MCF 10A (cell line): ENCODE data around the gene OR2AK2. TPM values are rescaled to one million over a fixed set of nuclear protein-coding genes. Genes with fewer than 3 reads are reported as not detected.
"Not testable (repeated sequence)": the region's sequence is repeated elsewhere in the genome, so short reads cannot be mapped to it uniquely, and the experiment has no call there.

Experiments used
- BruUV-seq: library from RNA; stranded (reverse); fragments of 400-500 nt; replicated peaks from 2 replicates; lab custom pipeline; 2021; lab: Mats Ljungman, UMichigan
- CTCF ChIA-PET: fragments of 300-600 bp; sonication (Branson Sonifier 250); formaldehyde crosslinking; extraction: SDS; loops from one replicate; lab custom pipeline; 2021; ENCODE audit warnings: antibody characterized with exemption, inconsistent platforms; lab: Yijun Ruan, JAX
- POLR2A ChIA-PET: fragments of 300-600, 350-650 bp; sonication (Branson Sonifier 250); formaldehyde crosslinking; extraction: SDS; loops from one replicate; lab custom pipeline; 2020; ENCODE audit warnings: antibody characterized with exemption, inconsistent platforms; lab: Yijun Ruan, JAX
- DNase-seq: peaks from one replicate; pipeline ENCODE4 v3.0.0-alpha.2; 2018; ENCODE audit not compliant: unreplicated experiment
- H3K27ac Mint-ChIP-seq: one replicate; pipeline ENCODE4 v1.8.0; 2022; ENCODE audit warnings: mild to moderate bottlenecking, low read depth, mixed read lengths; ENCODE audit not compliant: unreplicated experiment
- H3K27me3 Mint-ChIP-seq: one replicate; pipeline ENCODE4 v1.8.0; 2022; ENCODE audit warnings: mixed read lengths; ENCODE audit not compliant: insufficient read depth, unreplicated experiment
- H3K36me3 Mint-ChIP-seq: one replicate; pipeline ENCODE4 v1.8.0; 2022; ENCODE audit warnings: mild to moderate bottlenecking, moderate library complexity, mixed read lengths; ENCODE audit not compliant: insufficient read depth, unreplicated experiment
- H3K4me1 Mint-ChIP-seq: one replicate; pipeline ENCODE4 v1.8.0; 2022; ENCODE audit warnings: mixed read lengths; ENCODE audit not compliant: insufficient read depth, unreplicated experiment
- H3K4me3 Mint-ChIP-seq: one replicate; pipeline ENCODE4 v1.8.0; 2022; ENCODE audit warnings: mild to moderate bottlenecking, moderate library complexity, mixed read lengths; ENCODE audit not compliant: unreplicated experiment
- H3K9me3 Mint-ChIP-seq: one replicate; pipeline ENCODE4 v1.8.0; 2022; ENCODE audit warnings: mixed read lengths; ENCODE audit not compliant: unreplicated experiment
- intact Hi-C: fragments of 100-400 bp; cut with micrococcal nuclease; formaldehyde crosslinking; loops from 2 replicates; pipeline ENCODE4 v1.14.1; 2022
- total RNA-seq: library from RNA; stranded (reverse); gene quantifications from 2 replicates; pipeline ENCODE4 v1.2.3, GENCODE V29; 2022
- TF ChIP-seq, protein P1 (sequence below): fragments of 200-600 bp; IDR thresholded peaks from one replicate; pipeline ENCODE4 v1.8.0; 2022; ENCODE audit warnings: antibody characterized with exemption, mild to moderate bottlenecking; ENCODE audit not compliant: unreplicated experiment

Gene OR2AK2
- total RNA-seq, 1 experiment from 2014 or later, result not detected

- no peak for DNase-seq
- BruUV-seq, result no TSS peak
- TF ChIP-seq, protein P1, sequence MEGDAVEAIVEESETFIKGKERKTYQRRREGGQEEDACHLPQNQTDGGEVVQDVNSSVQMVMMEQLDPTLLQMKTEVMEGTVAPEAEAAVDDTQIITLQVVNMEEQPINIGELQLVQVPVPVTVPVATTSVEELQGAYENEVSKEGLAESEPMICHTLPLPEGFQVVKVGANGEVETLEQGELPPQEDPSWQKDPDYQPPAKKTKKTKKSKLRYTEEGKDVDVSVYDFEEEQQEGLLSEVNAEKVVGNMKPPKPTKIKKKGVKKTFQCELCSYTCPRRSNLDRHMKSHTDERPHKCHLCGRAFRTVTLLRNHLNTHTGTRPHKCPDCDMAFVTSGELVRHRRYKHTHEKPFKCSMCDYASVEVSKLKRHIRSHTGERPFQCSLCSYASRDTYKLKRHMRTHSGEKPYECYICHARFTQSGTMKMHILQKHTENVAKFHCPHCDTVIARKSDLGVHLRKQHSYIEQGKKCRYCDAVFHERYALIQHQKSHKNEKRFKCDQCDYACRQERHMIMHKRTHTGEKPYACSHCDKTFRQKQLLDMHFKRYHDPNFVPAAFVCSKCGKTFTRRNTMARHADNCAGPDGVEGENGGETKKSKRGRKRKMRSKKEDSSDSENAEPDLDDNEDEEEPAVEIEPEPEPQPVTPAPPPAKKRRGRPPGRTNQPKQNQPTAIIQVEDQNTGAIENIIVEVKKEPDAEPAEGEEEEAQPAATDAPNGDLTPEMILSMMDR, result no peak
- no peaks in the 10 kb centered on the region for H3K27me3 Mint-ChIP-seq
- intact Hi-C loops, result no loop called here
- H3K4me3 Mint-ChIP-seq, result no peak overlapping the region
- ChIA-PET POLR2A (no interaction called here), CTCF (no interaction called here)
- no peaks in the 10 kb centered on the region for H3K4me1 Mint-ChIP-seq
- no peak overlapping the region for H3K27ac Mint-ChIP-seq
- H3K36me3 Mint-ChIP-seq, result no peaks in the 10 kb centered on the region
- H3K9me3 Mint-ChIP-seq, result no peaks in the 10 kb centered on the region
Measured at GRCh38 chr1:247933989-247934388, 31.0 kb upstream of the OR2AK2 start.

DNA sequence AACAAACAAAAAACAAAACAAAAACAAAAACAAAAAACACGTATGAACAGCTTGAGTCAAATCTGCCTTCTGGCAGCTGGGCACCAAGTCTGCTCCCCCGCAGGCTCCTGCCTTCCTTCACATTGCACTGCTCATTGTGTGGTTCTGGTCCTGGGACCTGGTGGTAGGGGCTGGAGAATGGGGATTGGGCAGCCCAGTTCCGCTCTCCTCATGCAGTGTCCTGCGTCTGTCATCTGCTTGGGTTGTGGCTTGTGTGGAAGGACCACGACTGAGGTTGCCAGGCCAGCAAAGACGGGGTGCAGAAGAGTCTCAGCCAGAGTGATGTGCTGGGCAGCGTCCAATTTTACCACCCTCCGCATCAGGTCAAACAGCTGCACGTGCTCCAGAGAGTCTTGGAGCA is 29.3 kb upstream of the OR2AK2 start:
- no peak for DNase-seq
- Mint-ChIP-seq H3K36me3 (no peaks in the 10 kb centered on the region), H3K4me1 (no peaks in the 10 kb centered on the region), H3K27ac (no peak overlapping the region), H3K4me3 (no peak overlapping the region), H3K9me3 (no peaks in the 10 kb centered on the region), H3K27me3 (no peaks in the 10 kb centered on the region)
- TF ChIP-seq, protein P1, result no peak
- intact Hi-C loops, result no loop called here
- POLR2A ChIA-PET, result no interaction called here
- CTCF ChIA-PET, result interaction anchor here (0.6 to 1.0 kb wide), 4 partner anchors 72 to 692 kb away, joined by 3 to 5 read pairs (median 4); no protein-coding TSS in a partner anchor
- no TSS peak for BruUV-seq

DNA sequence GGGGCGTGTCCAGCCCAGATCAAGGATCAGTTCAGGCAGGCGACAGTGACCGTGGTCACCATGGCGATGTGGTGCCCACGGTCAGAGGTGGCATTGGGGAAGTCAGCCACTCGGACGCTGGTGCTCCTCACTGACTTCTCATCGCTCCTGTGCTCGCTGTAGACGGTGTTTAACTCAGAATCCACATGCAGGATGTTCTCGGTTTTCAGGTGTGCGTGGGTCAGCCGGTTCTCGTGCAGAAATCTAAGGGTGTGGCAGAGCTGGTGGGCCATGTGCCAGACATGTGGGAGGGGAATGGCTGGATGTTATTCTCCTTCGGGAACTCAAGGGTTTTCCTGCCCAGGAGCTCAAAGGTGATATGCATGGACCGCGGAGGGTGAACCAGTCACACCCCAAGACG is 28.6 kb upstream of the OR2AK2 start:
- no peak for DNase-seq
- Mint-ChIP-seq H3K36me3 (no peaks in the 10 kb centered on the region), H3K9me3 (no peaks in the 10 kb centered on the region), H3K4me3 (no peak overlapping the region), H3K4me1 (no peaks in the 10 kb centered on the region), H3K27me3 (no peaks in the 10 kb centered on the region), H3K27ac (no peak overlapping the region)
- no TSS peak for BruUV-seq
- POLR2A ChIA-PET, result no interaction called here
- intact Hi-C loops, result no loop called here
- TF ChIP-seq, protein P1, result no peak
- CTCF ChIA-PET, result interaction anchor here (0.6 to 1.0 kb wide), 8 partner anchors 9 to 683 kb away, joined by 3 to 5 read pairs (median 3); partner anchors contain the start of gene OR2AJ1

- intact Hi-C loops, BruUV-seq, H3K36me3 Mint-ChIP-seq, H3K9me3 Mint-ChIP-seq, H3K4me1 Mint-ChIP-seq, POLR2A ChIA-PET, H3K27me3 Mint-ChIP-seq, H3K27ac Mint-ChIP-seq, DNase-seq, H3K4me3 Mint-ChIP-seq: not testable (repeated sequence)
- TF ChIP-seq, protein P1, result peak; percentile 60
- CTCF ChIA-PET, result interaction anchor here (0.7 to 1.0 kb wide), 5 partner anchors 9 to 254 kb away, joined by 3 read pairs; no protein-coding TSS in a partner anchor
Measured at GRCh38 chr1:247936965-247937734, 27.9 kb upstream of the OR2AK2 start.
